ENCODE results near the gene DBNDD1.
"Not testable (repeated sequence)": the region's sequence is repeated elsewhere in the genome, so short reads cannot be mapped to it uniquely, and the experiment has no call there.

Gene DBNDD1

DNA sequence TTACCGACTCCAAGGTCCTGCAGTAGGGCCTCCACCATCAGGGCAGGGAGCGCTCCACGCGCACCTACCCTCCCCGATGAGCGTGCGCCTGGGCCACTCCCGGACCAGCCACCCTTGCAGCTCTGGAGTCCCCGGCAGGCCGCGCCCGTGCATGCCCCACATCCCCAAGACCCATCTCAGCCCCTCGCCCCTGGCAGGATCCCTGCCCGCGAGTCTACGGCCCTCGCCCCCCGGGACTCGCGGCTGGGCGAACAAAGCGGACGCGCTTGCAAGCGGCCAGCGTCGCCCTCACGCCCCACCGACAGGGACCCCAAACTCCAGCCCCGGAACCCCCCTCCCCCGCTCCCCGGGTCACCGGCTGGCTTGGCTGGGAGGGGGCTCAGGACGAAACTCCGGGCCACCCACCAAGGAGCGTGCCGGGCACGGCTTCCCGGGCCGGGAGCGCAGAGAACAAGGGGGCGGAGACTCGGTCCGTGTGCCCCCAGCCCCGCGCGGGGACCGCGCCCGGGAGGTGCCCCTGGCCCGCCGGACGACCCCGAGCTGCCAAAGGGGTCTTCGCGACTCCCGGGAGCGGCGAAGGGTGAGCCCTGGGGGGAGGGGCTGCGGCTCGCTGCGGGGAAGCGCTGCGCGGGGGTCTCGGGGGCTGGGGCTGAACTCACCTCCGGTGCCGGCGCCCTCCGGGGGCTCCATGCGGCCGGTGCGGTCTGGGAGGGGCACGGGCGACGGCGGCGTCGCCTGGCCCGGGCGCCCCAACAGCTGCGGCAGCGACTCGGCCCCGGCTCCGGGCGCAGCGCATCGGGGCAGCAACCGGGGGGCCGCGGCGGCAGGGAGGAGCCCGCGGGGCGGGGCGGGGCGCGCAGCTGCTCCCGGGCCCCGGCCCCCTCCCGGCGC, at the start of gene DBNDD1:
TSS of gene DBNDD1 (minus strand) at position 805 of the 891 bp plus-strand sequence. CDS start at position 690, 115 bp downstream.
- peak; percentile 14 for DNase-seq

DNA sequence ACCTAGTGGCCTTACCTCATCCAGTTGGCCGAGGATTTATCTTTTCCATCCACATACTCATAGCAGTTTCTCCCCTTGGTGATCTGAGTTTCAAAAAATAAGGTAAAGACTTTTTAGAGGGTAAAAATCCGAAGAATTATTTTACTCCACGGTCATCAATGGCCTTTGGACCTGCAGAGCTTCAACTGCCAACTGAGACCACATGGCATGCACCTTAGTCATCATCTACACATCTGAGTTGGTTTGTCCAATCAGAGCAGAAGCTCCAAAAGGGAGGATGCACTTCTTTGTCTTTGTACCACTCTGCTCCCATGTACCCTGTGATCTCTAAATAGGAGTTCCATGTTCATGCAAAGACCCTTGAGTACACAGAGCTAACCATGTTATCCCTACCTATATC, 42.2 kb upstream of the DBNDD1 start:
- DNase-seq = no peak

DNA sequence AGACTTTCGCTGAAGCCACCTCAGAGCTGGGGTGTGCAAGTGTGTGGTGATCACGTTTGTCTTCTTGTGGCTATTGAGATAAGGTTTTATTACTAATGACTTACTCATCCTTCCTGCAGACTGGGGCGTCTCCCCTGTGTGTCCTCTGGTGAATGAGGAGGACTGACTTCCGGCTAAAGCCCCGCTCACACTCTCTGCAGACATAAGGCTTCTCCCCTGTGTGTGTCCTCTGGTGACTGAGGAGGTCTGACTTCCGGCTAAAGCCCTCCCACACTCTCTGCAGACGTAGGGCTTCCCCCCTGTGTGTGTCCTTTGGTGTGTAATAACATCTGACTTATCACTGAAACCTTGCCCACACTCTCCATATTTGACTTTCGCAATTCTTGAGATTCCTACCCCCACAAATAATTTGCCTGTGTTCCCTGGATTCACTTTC, 38.5 kb upstream of the DBNDD1 start:
- DNase-seq = no peak

DNA sequence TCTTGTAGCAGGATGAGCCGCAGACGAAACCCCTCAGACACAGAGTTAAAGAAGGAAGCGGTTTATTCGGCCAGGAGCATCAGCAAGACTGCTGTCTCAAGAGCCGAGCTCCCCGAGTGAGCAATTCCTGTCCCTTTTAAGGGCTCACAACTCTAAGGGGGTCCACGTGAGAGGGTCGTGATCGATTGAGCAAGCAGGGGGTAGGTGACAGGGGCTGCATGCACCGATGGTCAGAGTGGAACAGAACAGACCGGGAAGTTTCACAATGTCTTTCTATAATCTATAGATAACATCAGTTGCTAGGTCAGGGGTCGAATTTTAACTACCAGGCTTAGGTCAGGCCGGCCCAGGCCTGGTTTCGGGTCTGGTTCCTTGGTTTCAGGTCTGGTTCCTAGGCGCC, 37.3 kb upstream of the DBNDD1 start:
- not testable (repeated sequence) for DNase-seq

DNA sequence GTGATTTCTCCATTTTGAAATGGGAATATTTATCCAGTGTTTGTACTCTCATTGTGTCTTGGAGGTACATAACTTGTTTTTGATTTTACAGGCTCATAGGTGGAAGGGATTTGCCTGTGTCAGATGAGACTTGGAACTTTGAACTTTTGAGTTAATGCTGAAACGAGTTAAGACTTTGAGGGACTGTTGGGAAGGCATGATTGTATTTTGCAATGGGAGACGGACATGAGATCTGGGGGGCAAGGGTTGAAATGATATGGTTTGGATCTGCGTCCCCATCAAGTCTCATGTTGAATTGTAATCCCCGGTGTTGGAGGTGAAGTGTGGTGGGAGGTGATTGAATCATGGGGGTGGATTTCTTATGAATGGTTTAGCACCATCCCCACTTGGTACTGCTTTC, 36.1 kb upstream of the DBNDD1 start:
- DNase-seq = no peak

DNA sequence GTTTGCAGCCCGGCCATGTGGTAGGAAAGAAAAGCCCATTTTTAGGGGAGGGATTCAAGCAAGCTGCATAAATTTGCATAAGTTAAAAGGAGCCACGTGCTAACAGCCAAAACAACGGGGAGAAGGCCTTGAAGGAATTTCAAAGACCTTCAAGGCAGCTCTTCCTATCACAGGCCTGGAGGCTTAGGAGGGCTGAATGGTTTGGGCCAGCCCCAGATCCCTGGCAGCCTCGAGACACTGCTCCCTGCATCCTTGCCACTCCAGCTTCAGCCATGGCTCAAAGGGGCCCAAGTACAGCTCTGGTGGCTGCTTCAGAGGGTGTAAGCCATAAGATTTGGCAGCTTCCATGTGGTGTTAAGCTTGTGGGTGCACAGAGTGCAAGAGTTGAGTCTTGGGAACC, 35.3 kb upstream of the DBNDD1 start:
- no peak for DNase-seq

DNA sequence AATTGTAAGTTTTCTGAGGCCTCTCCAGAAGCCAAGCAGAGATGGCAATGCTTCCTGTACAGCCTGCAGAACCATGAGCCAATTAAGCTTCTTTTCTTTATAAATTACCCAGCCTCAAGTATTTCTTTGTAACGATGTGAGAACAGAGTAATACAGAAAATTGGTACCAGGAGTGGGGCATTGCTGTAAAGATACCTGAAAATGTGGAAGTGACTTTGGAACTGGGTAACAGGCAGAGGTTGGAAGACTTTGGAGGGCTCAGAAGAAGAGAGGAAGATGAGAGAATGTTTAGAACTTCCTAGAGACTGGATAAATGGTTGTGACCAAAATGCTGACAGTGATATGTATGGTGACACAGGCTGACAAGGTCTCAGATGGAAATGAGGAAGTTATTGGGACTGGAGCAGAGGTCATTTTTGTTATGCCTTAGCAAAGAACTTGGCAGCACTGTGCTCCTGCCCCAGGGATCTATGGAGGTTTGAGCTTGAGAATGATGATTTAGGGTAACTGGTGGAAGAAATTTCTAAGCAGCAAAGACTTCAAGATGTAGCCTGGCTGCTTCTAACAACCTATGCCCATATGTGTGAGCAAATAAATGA, 34.7 kb upstream of the DBNDD1 start:
- no peak for DNase-seq

DNA sequence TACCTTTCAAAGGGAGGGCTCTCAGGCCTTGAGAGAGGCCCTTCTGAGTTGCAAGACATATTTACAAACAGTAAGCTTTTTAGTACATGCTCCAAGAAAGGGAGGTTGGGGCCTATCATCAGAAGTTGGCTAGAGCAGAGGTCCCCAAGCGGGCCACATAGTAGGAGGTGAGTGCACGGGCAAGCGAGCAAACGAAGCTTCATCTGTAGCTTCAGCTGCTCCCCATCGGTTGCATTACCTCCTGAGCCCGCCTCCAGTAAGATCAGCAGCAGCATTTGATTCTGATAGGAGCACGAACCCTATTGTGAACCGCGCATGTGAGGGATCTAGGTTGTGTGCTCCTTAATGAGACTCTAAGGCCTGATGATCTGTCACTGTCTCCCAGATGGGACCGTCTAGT, 31.7 kb upstream of the DBNDD1 start:
- DNase-seq = no peak

GRCh38 chr16:90048737-90049330, 29.6 kb upstream of the DBNDD1 start:
- DNase-seq = no peak

GRCh38 chr16:90048347-90048722, 29.1 kb upstream of the DBNDD1 start:
- no peak for DNase-seq

- no peak for DNase-seq
Observed at GRCh38 chr16:90047714-90048346, 28.6 kb upstream of the DBNDD1 start.

GRCh38 chr16:90046971-90047713, 27.9 kb upstream of the DBNDD1 start:
- peak; percentile 12 for DNase-seq

DNA sequence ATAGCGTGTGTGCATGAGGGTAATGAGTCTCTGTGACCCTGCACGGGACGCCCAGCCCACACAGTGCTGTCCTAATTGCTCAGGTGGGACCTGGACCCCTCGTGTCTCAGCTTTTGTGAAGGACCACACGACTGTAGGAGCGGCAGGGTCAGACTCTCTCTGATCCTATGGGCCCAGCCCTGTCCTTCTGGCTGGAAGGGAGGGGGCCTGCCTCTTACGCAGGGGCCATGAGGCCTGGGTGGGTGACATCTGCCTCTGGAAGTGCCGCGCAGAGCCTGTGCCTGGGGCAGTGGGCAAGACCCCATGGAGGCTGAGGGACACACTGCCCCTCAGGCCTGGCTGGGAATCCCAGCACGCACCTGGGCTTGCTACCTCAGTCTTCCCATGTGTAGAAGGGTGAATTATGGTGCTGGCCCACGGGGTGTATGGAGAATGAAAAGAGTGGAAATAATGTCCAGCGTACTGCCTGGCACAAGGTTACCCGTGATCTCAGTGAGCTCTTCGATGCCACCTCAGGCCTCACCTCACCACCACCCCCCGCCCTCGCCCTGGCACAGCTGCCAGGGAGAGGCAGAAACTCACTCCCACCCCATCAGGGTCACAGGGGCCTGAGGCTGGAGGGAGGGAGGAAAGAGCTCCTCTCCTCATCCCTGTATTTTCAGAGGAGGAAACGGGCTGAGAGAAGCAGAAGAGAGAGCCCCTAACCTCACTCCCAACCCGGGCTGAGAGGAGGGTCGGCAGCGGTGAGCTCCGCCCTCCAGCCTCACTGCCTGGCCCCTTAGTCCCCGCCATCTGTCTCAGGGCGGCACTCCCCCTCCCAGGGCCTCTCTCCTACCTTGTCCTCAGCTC, 27.1 kb upstream of the DBNDD1 start:
- no peak for DNase-seq

DNA sequence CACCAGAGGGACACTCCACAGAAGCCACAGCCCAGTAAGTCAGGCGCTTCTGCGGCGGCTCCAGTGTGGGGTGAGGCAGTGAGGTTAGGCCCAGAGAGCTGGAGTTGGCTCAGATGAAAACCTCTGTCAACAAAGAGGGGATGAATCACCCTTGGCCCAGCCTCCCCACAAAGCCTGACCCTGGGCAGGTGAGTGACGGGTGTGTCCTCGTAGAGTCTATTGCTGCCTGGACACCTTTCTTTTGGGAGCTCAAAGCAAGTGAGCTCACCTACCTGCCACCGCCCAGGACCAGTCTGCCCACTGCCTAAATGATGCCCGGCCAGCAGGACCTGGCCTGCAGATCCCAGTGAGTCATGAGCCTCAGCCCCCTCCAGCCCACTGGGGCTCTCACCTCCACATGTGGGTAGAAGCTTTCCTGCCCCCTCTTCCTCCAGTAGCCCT, 24.9 kb upstream of the DBNDD1 start:
- DNase-seq = no peak

DNA sequence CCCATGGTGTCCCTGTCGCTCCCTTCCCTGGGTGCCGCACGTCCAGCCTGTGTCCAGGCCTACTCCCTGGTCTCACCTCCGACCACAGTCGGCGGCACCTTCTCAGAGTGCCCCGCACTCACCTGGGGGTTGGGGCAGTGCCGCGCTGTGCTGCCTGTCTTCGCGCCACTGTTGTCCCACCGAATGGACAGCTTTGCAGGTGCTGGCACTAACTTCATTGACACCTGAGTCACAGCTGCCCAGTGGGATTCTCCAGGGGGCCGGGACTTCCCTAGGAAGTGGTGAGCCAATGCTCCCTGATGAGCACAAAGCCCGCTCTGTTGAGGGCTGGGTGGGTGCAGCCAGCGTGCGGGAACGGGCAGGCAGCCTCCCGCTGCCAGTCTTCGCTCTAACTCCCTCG, 24.3 kb upstream of the DBNDD1 start:
- no peak for DNase-seq

DNA sequence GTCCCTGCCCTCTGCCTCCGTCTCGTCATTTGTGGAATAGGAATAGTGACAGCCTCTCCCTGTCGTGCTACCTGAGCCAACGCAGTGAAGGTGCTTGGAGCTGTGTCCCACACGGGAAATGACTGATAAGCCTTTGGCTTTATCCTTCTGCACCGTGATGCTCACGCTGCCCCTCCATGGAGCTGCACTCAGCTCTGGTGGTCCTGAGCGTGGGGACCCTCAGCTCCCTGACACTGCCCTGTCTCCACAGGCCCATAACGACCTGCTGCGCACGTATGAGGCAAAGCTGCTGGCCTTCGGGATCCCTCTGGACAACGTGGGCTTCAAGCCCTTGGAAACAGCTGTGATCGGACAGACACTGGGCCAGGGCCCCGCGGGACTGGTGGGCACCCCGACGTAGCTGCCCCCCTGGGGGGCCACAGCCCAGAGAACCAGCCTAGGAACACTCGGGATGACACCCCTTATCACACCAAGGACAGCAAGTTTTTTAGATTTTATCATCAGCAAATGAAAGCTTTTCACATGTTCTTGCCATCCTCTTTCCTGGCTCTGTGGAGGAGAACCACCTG, 23.8 kb upstream of the DBNDD1 start:
- DNase-seq = no peak

DNA sequence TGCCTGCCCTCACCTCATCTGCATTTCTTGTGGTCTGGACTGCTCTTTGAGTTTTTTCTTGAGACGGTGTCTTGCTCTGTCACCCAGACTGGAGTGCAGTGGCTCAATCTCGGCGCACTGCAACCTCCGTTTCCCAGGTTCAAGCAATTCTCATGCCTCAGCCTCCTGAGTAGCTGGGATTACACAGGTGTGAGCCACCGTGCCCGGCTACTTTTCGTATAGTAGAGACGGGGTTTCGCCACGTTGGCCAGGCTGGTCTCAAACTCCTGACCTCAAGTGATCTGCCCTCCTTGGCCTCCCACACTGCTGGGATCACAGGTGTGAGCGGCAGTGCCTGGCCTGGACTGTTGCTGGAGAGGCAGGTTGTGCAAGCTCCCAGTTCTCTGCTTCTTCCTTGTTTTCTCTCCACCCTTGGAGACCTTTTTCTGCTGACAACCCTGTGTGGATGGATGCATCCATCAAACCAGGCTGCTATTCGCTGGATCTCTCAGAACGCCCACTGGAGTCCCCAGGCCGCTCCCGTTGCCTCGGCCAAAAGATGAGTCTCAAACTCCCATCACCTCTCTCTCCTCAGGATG, 22.7 kb upstream of the DBNDD1 start:
- no peak for DNase-seq

DNA sequence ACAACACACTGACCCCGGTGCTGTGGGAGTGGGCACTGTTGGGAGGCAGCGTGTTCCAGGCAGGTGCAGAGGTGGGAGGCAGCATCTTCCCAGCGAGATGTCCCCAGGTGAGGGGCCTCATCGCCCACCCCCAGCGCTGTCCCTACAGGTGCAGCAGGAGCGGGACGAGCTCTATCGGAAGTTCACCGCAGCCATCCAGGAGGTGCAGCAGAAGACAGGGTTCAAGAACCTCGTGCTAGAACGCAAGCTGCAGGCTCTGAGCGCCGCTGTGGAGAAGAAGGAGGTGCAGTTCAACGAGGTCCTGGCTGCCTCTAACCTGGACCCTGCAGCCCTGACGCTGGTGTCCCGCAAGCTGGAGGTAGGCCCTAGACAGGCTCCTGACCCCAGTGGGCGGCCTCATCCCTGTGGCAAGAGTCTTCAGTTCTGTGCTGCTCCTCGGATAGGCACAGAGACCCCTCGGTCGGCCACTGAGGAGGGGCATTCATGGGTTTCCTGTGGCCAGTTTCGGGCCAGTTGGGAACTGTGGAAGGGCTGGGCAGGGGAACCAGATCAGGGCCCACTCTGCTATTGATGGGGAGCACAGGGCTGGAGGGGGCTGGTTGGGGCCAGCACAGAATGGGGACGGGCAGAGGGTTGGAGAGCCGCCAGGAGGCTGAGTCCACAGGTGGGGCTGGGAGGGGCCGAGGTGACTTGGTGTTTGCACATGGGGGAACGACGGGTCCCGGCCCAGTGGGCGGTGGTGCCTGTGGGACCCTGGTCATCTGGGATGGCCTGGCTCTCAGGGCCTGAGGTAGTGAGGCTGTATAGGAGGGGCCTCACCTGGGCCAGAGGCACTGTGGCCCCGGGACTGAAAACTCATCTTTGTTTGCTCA, 21.1 kb upstream of the DBNDD1 start:
- no peak for DNase-seq

DNA sequence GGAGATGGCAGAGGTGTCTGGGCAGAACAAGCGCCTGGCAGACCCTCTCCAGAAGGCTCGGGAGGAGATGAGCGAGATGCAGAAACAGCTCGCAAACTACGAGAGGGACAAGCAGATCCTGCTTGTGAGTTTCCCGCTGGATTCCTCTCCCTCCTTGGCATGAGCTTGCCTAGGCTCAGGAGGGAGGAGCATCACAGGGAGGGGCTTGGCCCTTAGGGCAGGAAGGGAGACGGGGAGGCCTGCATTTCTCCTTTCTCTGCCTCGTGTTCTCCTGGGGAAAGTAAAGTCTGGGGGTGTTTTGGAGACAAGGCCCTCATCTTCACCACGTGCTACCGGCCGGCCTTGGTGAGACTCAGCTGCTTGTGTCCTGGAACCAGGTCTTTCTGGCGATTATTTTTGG, 18.0 kb upstream of the DBNDD1 start:
- no peak for DNase-seq

- DNase-seq = no peak
Observed at GRCh38 chr16:90035902-90036301, 16.6 kb upstream of the DBNDD1 start.
